Smooth muscle cell (in vitro differentiated cells): ENCODE results near the gene NBEA. TPM values are rescaled to one million over a fixed set of nuclear protein-coding genes. Genes with fewer than 3 reads are reported as not detected.

Experiments
- DNase-seq: peaks from one replicate; lab custom pipeline; 2025; ENCODE audit not compliant: unreplicated experiment; lab: John Stamatoyannopoulos, UW
- H2AFZ ChIP-seq: fragments of 200-600 bp; sonication (generic); 2 replicates; pipeline ENCODE4 v1.6.0; 2016; ENCODE audit warnings: antibody characterized with exemption, low read depth, mild to moderate bottlenecking
- H3F3A ChIP-seq: fragments of 200-600 bp; sonication (generic); 2 replicates; pipeline ENCODE4 v1.6.0; 2017; ENCODE audit warnings: antibody characterized with exemption, low read depth
- H3K27ac ChIP-seq: fragments of 200-600 bp; sonication (generic); 2 replicates; pipeline ENCODE4 v1.5.1; 2016; ENCODE audit warnings: low read depth, mild to moderate bottlenecking
- H3K27me3 ChIP-seq: fragments of 200-600 bp; sonication (generic); 2 replicates; pipeline ENCODE4 v1.6.1; 2016; ENCODE audit warnings: low read depth, mild to moderate bottlenecking
- H3K36me3 ChIP-seq: fragments of 200-600 bp; sonication (generic); 2 replicates; pipeline ENCODE4 v1.5.1; 2016; ENCODE audit warnings: low read depth
- H3K4me1 ChIP-seq: fragments of 200-600 bp; sonication (generic); 2 replicates; pipeline ENCODE4 v1.5.1; 2016; ENCODE audit warnings: low read depth
- H3K4me2 ChIP-seq: fragments of 200-600 bp; sonication (generic); 2 replicates; pipeline ENCODE4 v1.6.0; 2016; ENCODE audit warnings: mild to moderate bottlenecking
- H3K4me3 ChIP-seq: fragments of 200-600 bp; sonication (generic); 2 replicates; pipeline ENCODE4 v1.5.1; 2016; ENCODE audit warnings: mild to moderate bottlenecking
- H3K79me2 ChIP-seq: fragments of 200-600 bp; sonication (generic); 2 replicates; pipeline ENCODE4 v1.6.0; 2016; ENCODE audit warnings: low read depth, mild to moderate bottlenecking
- H3K9ac ChIP-seq: fragments of 200-600 bp; sonication (generic); 2 replicates; pipeline ENCODE4 v1.6.0; 2016; ENCODE audit warnings: low read depth
- H3K9me3 ChIP-seq: fragments of 200-600 bp; sonication (generic); replicated peaks from 2 replicates; pipeline ENCODE4 v1.5.1; 2016; ENCODE audit warnings: low read depth
- H4K20me1 ChIP-seq: fragments of 200-600 bp; sonication (generic); 2 replicates; pipeline ENCODE4 v1.6.0; 2016; ENCODE audit warnings: low read depth
- CTCF ChIP-seq: fragments of 200-600 bp; sonication (generic); IDR thresholded peaks from 2 replicates; pipeline ENCODE4 v1.5.1; 2017; ENCODE audit warnings: borderline replicate concordance, mild to moderate bottlenecking, antibody characterized with exemption; ENCODE audit not compliant: insufficient read depth, poor library complexity, severe bottlenecking
- WGBS: methylation state at CpG from one replicate; pipeline ENCODE4 v1.1.7; 2016; ENCODE audit warnings: low lambda C conversion rate; 5-methylcytosine and 5-hydroxymethylcytosine counted together
- polyA plus RNA-seq: library from polyadenylated mRNA; unstranded; fragments of >200 nt; fragmentation: Nextera tagmentation; extraction: Ambion mirVana; gene quantifications from 2 replicates; pipeline ENCODE4 v1.2.1, GENCODE V29; 2016
- total RNA-seq: library from RNA; depleted of rRNA; stranded (reverse); fragments of >200 nt; gene quantifications from 2 replicates; pipeline ENCODE4 v1.2.3, GENCODE V29; 2014

The NBEA gene
- total and polyA plus RNA-seq, 2 experiments from 2014 or later = 3.6 to 11.7 TPM

GRCh38 chr13:35190241-35190640 is 248.2 kb downstream of the NBEA start:
- no peak overlapping the region for H2AFZ ChIP-seq
- no peak overlapping the region for H3K9ac ChIP-seq
- 83% methylated on average over 2 of the region's 2 CpGs for WGBS
- no peak overlapping the region for H3K4me3 ChIP-seq
- no peak overlapping the region for H3K27ac ChIP-seq
- H3K9me3 ChIP-seq = peaks cover 6% of the 10 kb centered on the region
- H3F3A ChIP-seq = no peaks in the 10 kb centered on the region
- H4K20me1 ChIP-seq = no peaks in the 10 kb centered on the region
- no peaks in the 10 kb centered on the region for H3K79me2 ChIP-seq
- no peak for TF ChIP-seq CTCF
- H3K27me3 ChIP-seq = no peaks in the 10 kb centered on the region
- no peak overlapping the region for H3K4me2 ChIP-seq
- DNase-seq = no peak
- no peaks in the 10 kb centered on the region for H3K4me1 ChIP-seq
- H3K36me3 ChIP-seq = no peaks in the 10 kb centered on the region

- Histone ChIP-seq H3K4me1 (no peaks in the 10 kb centered on the region), H3K79me2 (no peaks in the 10 kb centered on the region), H3F3A (no peaks in the 10 kb centered on the region), H3K27ac (no peak overlapping the region), H3K4me2 (no peak overlapping the region), H2AFZ (no peak overlapping the region), H3K9me3 (peaks cover 6% of the 10 kb centered on the region), H4K20me1 (no peaks in the 10 kb centered on the region), H3K9ac (no peak overlapping the region), H3K27me3 (no peaks in the 10 kb centered on the region), H3K36me3 (no peaks in the 10 kb centered on the region), H3K4me3 (no peak overlapping the region)
- WGBS = 93% methylated on average over 2 of the region's 2 CpGs
- DNase-seq = no peak
- TF ChIP-seq CTCF = no peak
Measured at GRCh38 chr13:35191883-35192282, 249.8 kb downstream of the NBEA start.

- no peak for TF ChIP-seq CTCF
- H3K4me1 ChIP-seq = no peaks in the 10 kb centered on the region
- H3K36me3 ChIP-seq = no peaks in the 10 kb centered on the region
- H3K4me2 ChIP-seq = no peak overlapping the region
- no peaks in the 10 kb centered on the region for H3K79me2 ChIP-seq
- 95% methylated on average over 8 of the region's 8 CpGs for WGBS
- DNase-seq = no peak
- peaks cover 9% of the 10 kb centered on the region for H3K27me3 ChIP-seq
- no peak overlapping the region for H3K4me3 ChIP-seq
- H4K20me1 ChIP-seq = no peaks in the 10 kb centered on the region
- no peaks in the 10 kb centered on the region for H3K9me3 ChIP-seq
- H3K27ac ChIP-seq = no peak overlapping the region
- no peak overlapping the region for H3K9ac ChIP-seq
- no peaks in the 10 kb centered on the region for H3F3A ChIP-seq
- H2AFZ ChIP-seq = no peak overlapping the region
Measured at GRCh38 chr13:35198613-35199200, 256.6 kb downstream of the NBEA start.

- no peaks in the 10 kb centered on the region for H3F3A ChIP-seq
- H4K20me1 ChIP-seq = no peaks in the 10 kb centered on the region
- no peak overlapping the region for H3K4me3 ChIP-seq
- no peak for DNase-seq
- no peak overlapping the region for H3K4me2 ChIP-seq
- peaks cover 6% of the 10 kb centered on the region for H3K27me3 ChIP-seq
- no peak overlapping the region for H3K27ac ChIP-seq
- H3K9ac ChIP-seq = no peak overlapping the region
- no peaks in the 10 kb centered on the region for H3K4me1 ChIP-seq
- no peaks in the 10 kb centered on the region for H3K9me3 ChIP-seq
- WGBS = 94% methylated on average over 1 of the region's 1 CpG
- no peaks in the 10 kb centered on the region for H3K36me3 ChIP-seq
- H3K79me2 ChIP-seq = no peaks in the 10 kb centered on the region
- no peak for TF ChIP-seq CTCF
- no peak overlapping the region for H2AFZ ChIP-seq
Measured at GRCh38 chr13:35208587-35208986, 266.5 kb downstream of the NBEA start.
